ENCODE measurements around the gene ITGB6.
"Not testable (repeated sequence)": the region's sequence is repeated elsewhere in the genome, so short reads cannot be mapped to it uniquely, and the experiment has no call there.

Gene ITGB6

DNA sequence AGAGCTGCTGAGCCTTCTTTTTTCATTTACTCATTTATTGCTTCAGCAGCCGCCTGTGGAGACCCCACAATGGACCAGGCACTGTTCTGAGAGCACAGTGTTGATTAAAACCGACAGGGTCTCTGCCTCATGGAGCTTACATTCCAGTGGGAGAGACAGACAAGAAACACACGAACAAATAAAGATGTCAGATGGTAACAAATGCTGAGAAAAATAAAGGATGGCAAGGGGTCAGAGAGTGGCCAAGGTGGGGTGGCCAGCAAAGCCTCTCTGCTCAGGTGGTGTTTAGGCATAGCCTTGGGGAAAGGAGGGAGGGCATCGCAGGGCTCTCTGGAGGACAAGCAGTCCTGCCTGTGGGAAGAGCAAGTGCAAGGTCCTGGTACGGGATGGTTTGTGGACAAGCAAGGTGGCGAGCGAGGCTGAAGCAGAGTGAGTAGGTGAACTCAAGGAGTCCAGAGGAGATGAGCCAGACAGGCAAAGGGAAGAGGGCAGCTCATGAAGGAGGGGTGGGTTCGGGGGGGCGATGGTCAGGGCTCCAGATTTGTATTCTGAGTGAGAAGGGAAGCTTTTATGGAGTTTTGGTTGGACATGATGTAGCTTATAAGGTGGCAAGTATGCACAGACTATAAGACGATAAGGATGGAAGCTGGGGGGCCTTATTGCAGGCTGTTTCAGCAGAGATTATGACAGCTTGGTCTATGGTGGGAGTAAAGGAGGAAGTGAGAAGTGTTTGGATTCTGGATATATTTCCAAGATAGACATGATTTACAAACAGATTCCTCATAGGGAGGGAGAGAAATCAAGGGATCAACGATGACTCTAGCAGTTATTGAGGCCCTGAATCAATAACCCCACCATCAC, 8.8 kb upstream of the ITGB6 start:
- ATAC-seq (ENCODE audit: low read depth) = no peak
- no peak for DNase-seq (ENCODE audit: low spot score in 2 of 2)
- Mint-ChIP-seq H3K4me1 (peaks cover 9% of the 10 kb centered on the region), H3K9me3 (no peaks in the 10 kb centered on the region), H3K27ac (no peak overlapping the region), H3K27me3 (peaks cover 1% of the 10 kb centered on the region), H3K36me3 (no peaks in the 10 kb centered on the region), H3K4me3 (no peak overlapping the region)

DNA sequence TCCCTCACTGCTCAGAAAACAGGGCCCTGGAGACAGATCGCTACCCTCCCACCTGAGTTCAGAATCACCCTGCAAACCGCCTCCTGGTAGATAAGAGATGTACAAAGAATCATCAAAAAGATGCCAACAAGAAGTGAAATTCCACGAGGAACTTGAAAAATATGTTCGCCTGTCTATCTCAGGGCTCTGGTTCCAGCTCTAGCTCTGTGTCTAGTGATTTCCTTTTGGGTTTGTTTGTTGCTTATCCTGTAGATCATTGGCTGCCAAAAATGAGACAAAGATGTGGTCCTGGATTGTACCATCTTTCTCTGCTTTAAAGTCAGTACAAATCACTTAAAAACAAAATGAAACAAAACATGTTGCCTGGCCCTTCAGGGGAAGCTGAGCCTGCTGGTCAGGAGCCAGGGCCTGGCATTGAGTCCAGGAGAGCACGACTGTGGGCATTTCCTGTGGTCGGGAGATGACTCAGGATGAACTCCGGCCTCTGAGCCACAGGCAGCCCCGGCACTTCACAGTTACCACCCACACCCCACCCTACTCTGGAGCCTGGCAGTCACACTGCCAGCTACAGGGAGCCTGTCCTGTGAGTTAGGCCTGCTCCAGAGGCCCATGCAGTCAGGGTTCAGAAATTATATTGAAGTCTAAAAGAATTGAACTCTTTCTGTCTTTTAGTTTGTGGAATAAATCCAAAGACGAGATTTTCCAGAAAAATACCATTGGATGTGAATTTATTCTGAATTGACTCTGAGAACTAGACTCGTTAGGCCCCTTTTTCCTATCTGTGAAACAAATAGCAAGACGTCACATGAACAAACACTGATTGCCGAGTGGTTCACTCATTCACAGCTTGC, 8.0 kb upstream of the ITGB6 start:
- no peaks in the 10 kb centered on the region for H3K27me3 Mint-ChIP-seq
- no peaks in the 10 kb centered on the region for H3K9me3 Mint-ChIP-seq
- no peak overlapping the region for H3K4me3 Mint-ChIP-seq
- no peak for DNase-seq (ENCODE audit: low spot score in 2 of 2)
- H3K27ac Mint-ChIP-seq = peak overlapping the region; percentile 22
- no peak for ATAC-seq (ENCODE audit: low read depth)
- H3K4me1 Mint-ChIP-seq = peaks cover 9% of the 10 kb centered on the region
- no peaks in the 10 kb centered on the region for H3K36me3 Mint-ChIP-seq

DNA sequence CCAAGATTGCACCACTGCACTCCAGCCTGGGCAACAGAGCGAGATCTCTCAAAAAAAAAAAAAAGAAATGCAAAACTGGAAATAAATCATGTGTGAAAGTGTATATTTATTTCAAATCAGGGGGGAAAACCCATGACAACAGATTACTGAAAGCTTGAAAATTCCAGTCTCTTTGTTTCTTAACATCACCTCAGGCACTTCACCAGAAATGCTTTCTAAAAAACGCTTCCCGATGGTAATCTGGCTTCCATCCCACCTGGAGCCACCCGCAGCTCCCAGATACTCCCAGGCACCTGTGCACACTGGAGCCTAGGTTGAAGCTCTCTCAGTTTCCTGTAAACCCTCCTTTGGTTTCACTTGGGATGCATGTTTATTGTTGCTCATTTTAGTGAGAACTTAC, 7.2 kb upstream of the ITGB6 start:
- DNase-seq (ENCODE audit: low spot score in 2 of 2) = no peak
- Mint-ChIP-seq H3K4me3 (no peak overlapping the region), H3K9me3 (no peaks in the 10 kb centered on the region), H3K36me3 (no peaks in the 10 kb centered on the region), H3K27ac (peak overlapping the region; percentile 22), H3K4me1 (peaks cover 10% of the 10 kb centered on the region), H3K27me3 (no peaks in the 10 kb centered on the region)
- ATAC-seq (ENCODE audit: low read depth) = no peak

DNA sequence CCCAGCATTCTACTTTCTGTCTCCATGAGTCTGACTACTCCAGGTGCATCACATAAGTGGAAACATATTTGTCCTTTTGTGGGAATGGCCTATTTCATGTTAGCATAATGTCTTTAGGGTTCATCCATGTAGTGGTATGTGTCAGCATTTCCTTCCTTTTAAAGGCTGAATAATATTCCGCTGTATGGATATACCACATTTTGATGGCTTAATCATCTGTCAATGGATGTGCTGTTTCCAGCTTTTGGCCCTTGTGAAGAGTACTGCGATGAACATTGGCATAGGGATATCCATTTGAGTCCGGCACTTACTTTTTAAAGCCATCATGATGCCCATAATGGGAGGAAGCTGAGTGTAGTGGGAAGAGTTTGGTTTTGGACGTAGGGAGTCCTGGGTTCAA, 6.4 kb upstream of the ITGB6 start:
- H3K36me3 Mint-ChIP-seq = no peaks in the 10 kb centered on the region
- H3K27me3 Mint-ChIP-seq = no peaks in the 10 kb centered on the region
- no peak overlapping the region for H3K4me3 Mint-ChIP-seq
- H3K27ac Mint-ChIP-seq = no peak overlapping the region
- DNase-seq (ENCODE audit: low spot score in 2 of 2) (no peak), ATAC-seq (ENCODE audit: low read depth) (no peak)
- H3K4me1 Mint-ChIP-seq = peaks cover 13% of the 10 kb centered on the region
- H3K9me3 Mint-ChIP-seq = no peaks in the 10 kb centered on the region

DNA sequence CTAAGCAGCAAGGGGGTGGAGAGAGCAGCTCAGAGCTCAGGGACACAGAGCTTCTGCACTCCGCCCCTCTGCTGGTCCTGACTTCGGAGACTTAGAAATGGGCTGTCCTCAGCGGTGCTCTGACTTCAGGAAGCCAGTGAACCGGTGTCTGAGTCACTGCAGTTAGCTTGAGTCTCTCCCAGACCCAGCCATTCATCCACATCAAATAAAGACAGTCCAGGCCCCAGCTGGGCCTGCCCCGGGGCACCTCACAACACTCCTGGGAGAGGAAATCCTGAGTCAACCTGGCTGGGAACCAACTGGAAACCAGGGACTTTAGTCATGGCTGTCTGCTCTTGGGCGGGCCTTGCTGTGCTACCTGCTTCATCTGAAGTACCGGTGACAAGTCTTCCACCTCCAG, 5.4 kb upstream of the ITGB6 start:
- no peaks in the 10 kb centered on the region for H3K36me3 Mint-ChIP-seq
- ATAC-seq (ENCODE audit: low read depth) = no peak
- H3K4me3 Mint-ChIP-seq = no peak overlapping the region
- H3K27me3 Mint-ChIP-seq = no peaks in the 10 kb centered on the region
- H3K4me1 Mint-ChIP-seq = peaks cover 13% of the 10 kb centered on the region
- H3K9me3 Mint-ChIP-seq = no peaks in the 10 kb centered on the region
- no peak overlapping the region for H3K27ac Mint-ChIP-seq
- no peak for DNase-seq (ENCODE audit: low spot score in 2 of 2)

DNA sequence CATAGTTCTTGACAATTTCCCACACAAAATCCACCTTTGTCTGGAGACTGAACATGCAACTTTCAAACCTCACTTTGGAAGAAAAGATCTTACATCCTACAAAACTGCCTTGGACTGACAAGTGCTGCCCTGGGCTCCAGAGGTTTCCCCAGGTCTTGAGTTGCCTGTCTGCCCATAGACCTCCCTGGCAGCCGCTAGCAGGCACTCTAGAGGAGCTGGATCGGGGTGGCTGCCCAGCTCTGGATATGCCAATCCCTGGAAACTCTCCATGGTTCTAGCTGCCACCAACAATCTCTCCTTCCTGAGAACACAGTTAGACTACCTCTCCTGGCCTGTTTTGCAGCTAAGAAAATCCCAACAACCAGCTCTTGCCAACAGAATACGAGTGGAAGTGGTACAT, 3.4 kb upstream of the ITGB6 start:
- Mint-ChIP-seq H3K27me3 (no peaks in the 10 kb centered on the region), H3K4me1 (peaks cover 13% of the 10 kb centered on the region), H3K4me3 (no peak overlapping the region), H3K36me3 (no peaks in the 10 kb centered on the region), H3K27ac (no peak overlapping the region), H3K9me3 (no peaks in the 10 kb centered on the region)
- DNase-seq (ENCODE audit: low spot score in 2 of 2) (no peak), ATAC-seq (ENCODE audit: low read depth) (no peak)

DNA sequence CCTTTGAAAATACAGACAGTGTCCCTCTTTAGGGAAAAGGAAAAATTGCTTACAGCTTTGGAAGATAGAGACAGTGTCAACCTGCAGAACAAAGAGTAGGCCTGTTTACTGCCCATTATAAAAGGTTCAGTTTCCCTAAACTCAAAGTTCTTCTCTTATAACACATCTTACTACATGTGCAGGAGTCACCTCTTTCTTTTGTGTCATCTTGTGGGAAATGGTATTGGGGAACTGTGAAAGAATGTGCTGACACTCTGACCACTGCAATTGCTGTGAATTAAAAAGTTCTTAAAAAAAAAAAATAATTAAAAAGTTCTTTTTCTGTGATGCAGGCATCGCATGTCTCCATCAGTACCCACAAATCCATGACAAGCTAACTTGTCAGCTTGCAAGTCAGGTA, 2.9 kb upstream of the ITGB6 start:
- no peak for ATAC-seq (ENCODE audit: low read depth)
- no peak for DNase-seq (ENCODE audit: low spot score in 2 of 2)

DNA sequence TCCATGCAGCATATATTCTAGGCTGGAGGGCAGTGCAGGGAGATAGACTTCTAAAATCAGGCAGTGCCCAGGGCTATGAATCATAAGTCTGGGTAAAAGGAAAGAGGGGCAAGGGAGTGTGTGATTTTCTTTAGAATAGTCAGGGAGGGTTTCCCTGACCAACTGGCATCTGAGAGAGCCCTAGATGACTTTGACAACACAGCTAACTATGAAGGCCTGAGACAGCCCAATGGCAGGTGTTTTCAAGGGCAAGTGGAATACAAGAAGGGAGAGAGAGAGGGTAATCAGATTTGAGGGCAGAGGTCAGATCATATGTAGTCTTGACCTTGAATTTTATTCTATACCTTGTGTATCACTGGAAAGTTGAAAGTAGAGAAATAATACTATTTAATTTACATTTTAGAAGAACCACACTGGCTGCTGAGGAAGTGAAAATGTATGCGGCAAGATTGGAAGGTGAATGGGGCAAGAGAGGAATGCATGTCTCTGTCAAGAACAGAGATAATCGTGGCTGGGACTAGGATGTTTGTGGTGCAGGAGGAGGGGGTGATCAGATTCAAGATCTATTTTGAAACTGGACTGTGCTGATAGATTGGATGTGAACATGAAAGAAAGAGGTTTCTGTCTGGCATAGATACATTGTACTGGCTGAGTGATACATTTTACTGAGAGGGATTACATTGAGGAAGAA, 1.9 kb upstream of the ITGB6 start:
- ATAC-seq (ENCODE audit: low read depth) = no peak
- H3K27me3 Mint-ChIP-seq = no peaks in the 10 kb centered on the region
- H3K4me3 Mint-ChIP-seq = no peak overlapping the region
- DNase-seq (ENCODE audit: low spot score in 2 of 2) = no peak
- peaks cover 4% of the 10 kb centered on the region for H3K4me1 Mint-ChIP-seq
- H3K36me3 Mint-ChIP-seq = no peaks in the 10 kb centered on the region
- H3K27ac Mint-ChIP-seq = no peak overlapping the region
- no peaks in the 10 kb centered on the region for H3K9me3 Mint-ChIP-seq

More for the DNA sequence above, 2.9 kb upstream of the ITGB6 start:
- H3K9me3 Mint-ChIP-seq = no peaks in the 10 kb centered on the region
- H3K4me3 Mint-ChIP-seq = no peak overlapping the region
- no peak overlapping the region for H3K27ac Mint-ChIP-seq
- H3K4me1 Mint-ChIP-seq = peaks cover 12% of the 10 kb centered on the region
- H3K27me3 Mint-ChIP-seq = no peaks in the 10 kb centered on the region
- no peaks in the 10 kb centered on the region for H3K36me3 Mint-ChIP-seq

DNA sequence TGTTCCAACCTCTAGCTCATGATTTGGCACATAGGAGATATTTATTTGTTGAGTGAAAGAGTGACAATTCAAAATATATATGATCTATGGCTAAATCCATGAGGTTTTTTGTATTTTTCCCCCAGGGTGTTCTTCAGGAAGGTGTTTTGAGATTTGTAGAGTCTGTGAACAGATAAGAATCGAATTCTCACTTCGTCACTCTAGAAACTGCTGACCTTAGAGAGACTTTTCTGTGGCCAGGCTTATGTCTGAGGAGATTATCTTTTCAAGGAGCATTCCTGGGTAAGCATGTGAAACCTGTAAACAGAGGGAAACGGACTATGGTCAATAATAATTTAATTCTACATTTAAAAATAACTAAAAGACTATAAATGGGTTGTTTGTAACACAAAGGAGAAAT, 849 bp upstream of the ITGB6 start:
- H3K9me3 Mint-ChIP-seq = no peaks in the 10 kb centered on the region
- H3K4me3 Mint-ChIP-seq = no peak overlapping the region
- no peaks in the 10 kb centered on the region for H3K27me3 Mint-ChIP-seq
- DNase-seq (ENCODE audit: low spot score in 2 of 2) = no peak
- no peak for ATAC-seq (ENCODE audit: low read depth)
- no peaks in the 10 kb centered on the region for H3K36me3 Mint-ChIP-seq
- no peak overlapping the region for H3K27ac Mint-ChIP-seq
- H3K4me1 Mint-ChIP-seq = peaks cover 4% of the 10 kb centered on the region

DNA sequence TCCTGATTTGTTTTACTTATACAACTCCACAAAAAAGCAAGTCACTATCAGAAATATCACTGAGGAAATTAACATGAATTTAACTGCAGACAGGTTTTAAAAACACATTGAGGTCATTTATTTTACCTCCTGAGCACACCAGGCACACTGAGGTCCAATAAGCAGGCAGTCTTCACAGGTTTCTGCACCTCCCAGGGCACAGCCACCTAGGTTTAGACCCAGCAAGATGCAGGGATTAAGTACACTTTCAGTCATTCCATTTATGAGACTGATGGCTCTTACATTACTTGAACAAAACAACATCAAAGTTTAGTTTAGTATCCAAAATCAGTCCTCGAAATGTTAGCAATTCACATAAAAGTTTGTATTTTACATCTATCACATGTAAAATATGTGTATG, 1.0 kb downstream of the ITGB6 start:
- peaks cover 4% of the 10 kb centered on the region for H3K4me1 Mint-ChIP-seq
- no peaks in the 10 kb centered on the region for H3K27me3 Mint-ChIP-seq
- no peaks in the 10 kb centered on the region for H3K36me3 Mint-ChIP-seq
- H3K9me3 Mint-ChIP-seq = no peaks in the 10 kb centered on the region
- H3K27ac Mint-ChIP-seq = no peak overlapping the region
- no peak overlapping the region for H3K4me3 Mint-ChIP-seq
- DNase-seq (ENCODE audit: low spot score in 2 of 2) (no peak), ATAC-seq (ENCODE audit: low read depth) (no peak)

DNA sequence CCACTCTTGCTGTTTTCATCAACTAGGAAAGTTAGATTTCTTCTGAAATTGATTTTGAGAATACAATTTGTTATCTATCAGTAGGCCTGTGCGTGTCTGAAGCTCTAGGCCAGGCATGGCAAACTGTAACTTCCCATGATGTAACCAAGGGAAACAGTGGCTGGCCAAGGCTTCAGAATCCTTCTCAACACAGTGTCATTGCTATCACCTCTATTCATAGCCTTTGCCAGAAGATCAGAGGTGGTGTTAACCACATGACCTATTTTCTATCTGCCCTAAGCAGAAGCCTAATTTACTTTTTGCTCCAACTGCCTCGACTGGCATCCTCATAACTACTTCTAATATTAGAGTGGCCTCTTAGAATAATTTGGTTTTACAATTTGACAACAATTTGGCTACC, 2.5 kb downstream of the ITGB6 start:
- H3K4me3 Mint-ChIP-seq = no peak overlapping the region
- DNase-seq (ENCODE audit: low spot score in 2 of 2) = no peak
- ATAC-seq (ENCODE audit: low read depth) = no peak
- H3K36me3 Mint-ChIP-seq = no peaks in the 10 kb centered on the region
- no peaks in the 10 kb centered on the region for H3K9me3 Mint-ChIP-seq
- no peaks in the 10 kb centered on the region for H3K27me3 Mint-ChIP-seq
- peaks cover 4% of the 10 kb centered on the region for H3K4me1 Mint-ChIP-seq
- H3K27ac Mint-ChIP-seq = no peak overlapping the region

DNA sequence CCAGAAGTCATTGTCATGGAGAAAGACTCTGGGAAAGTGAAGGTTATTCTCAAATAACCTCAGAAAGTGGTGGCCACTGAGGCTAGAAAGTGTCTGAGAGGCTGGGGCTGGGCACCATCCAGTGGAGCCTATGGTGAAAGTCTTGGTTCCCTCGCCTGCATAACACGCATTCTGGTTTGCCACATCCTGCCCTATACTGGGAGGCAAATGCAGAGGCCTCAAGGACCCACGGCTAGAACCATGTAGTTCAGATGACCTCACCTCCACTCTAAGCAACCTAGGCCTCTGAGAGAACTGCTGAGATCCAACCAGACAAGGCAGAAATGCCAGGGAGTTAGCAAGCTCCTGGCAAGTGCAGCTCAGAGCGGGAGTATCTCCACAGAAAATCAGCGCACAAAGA, 5.1 kb downstream of the ITGB6 start:
- Mint-ChIP-seq H3K36me3 (no peaks in the 10 kb centered on the region), H3K9me3 (no peaks in the 10 kb centered on the region), H3K4me3 (no peak overlapping the region), H3K27me3 (no peaks in the 10 kb centered on the region), H3K27ac (no peak overlapping the region), H3K4me1 (no peaks in the 10 kb centered on the region)
- DNase-seq (ENCODE audit: low spot score in 2 of 2) = no peak
- no peak for ATAC-seq (ENCODE audit: low read depth)

DNA sequence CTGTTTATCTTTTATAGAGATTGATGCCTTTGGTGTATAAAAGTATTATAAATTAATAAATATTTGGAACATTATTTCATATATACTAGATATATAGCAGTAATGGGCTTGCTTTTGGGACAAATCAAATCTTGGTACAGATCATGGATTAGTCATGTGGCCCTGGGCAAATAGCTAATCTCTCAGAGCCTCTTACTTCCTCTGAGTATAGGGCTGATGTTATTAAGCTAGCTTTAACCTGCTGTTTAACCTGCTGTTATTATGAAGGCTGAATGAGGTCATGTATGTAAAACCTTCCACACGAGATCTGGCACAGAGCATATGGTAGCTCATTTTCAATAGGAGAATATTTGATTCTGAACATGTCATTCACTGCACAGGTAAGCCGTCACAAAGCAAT, 5.7 kb downstream of the ITGB6 start:
- Mint-ChIP-seq H3K4me3 (no peak overlapping the region), H3K9me3 (no peaks in the 10 kb centered on the region), H3K27me3 (no peaks in the 10 kb centered on the region), H3K36me3 (no peaks in the 10 kb centered on the region), H3K27ac (no peak overlapping the region), H3K4me1 (no peaks in the 10 kb centered on the region)
- DNase-seq (ENCODE audit: low spot score in 2 of 2) (no peak), ATAC-seq (ENCODE audit: low read depth) (no peak)

DNA sequence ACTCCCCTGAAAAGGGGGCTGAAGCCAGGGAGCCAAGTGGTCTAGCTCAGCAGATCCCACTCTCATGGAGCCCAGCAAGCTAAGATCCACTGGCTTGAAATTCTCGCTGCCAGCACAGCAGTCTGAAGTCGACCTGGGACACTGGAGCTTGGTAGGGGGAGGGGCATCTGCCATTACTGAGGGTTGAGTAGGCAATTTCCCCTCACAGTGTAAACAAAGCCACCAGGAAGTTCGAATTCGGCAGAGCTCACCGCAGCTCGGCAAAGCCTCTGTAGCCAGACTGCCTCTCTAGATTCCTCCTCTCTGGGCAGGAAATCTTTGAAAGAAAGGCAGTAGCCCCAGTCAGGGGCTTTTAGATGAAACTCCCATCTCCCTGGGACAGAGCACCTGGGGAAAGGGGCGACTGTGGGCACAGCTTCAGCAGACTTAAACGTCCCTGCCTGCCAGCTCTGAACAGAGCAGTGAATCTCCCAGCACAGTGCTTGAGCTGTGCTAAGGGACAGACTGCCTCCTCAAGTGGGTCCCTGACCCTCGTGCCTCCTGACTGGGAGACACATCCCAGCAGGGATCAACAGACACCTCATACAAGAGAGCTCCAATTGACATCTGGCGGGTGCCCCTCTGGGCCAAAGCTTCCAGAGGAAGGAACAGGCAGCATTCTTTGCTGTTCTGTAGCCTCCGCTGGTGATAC, 18.8 kb downstream of the ITGB6 start:
- not testable (repeated sequence) for H3K27ac Mint-ChIP-seq; H3K4me1 Mint-ChIP-seq; DNase-seq (ENCODE audit: low spot score in 2 of 2); ATAC-seq (ENCODE audit: low read depth); H3K9me3 Mint-ChIP-seq; H3K27me3 Mint-ChIP-seq; H3K36me3 Mint-ChIP-seq; H3K4me3 Mint-ChIP-seq

Data from memory B cell (primary cell).